Neural progenitor cell (in vitro differentiated cells): ENCODE data around the gene A2M. TPM values are rescaled to one million over a fixed set of nuclear protein-coding genes. Genes with fewer than 3 reads are reported as not detected.
A peak's percentile ranks its signal among the peaks of the same experiment; 100 is the strongest.

Experiments used
- DNase-seq: peaks from one replicate; pipeline ENCODE4 v3.0.0-alpha.2; 2016; ENCODE audit warnings: low spot score
- H2AFZ ChIP-seq: fragments of 200-600 bp; sonication (generic); replicated peaks from 2 replicates; pipeline ENCODE4 v1.6.1; 2016; ENCODE audit warnings: antibody characterized with exemption
- H3F3A ChIP-seq: fragments of 200-600 bp; sonication (generic); 2 replicates; pipeline ENCODE4 v1.6.1; 2016; ENCODE audit warnings: antibody characterized with exemption, low read depth
- H3K27ac ChIP-seq: fragments of 200-600 bp; sonication (generic); 2 replicates; pipeline ENCODE4 v1.5.1; 2016; ENCODE audit warnings: mild to moderate bottlenecking
- H3K27me3 ChIP-seq: fragments of 200-600 bp; sonication (generic); 2 replicates; pipeline ENCODE4 v1.6.1; 2016; ENCODE audit warnings: mild to moderate bottlenecking, moderate library complexity
- H3K36me3 ChIP-seq: fragments of 200-600 bp; sonication (generic); 2 replicates; pipeline ENCODE4 v1.5.1; 2016
- H3K4me1 ChIP-seq: fragments of 200-600 bp; sonication (generic); 2 replicates; pipeline ENCODE4 v1.6.1; 2016; ENCODE audit warnings: mixed run types
- H3K4me2 ChIP-seq: fragments of 200-600 bp; sonication (generic); 2 replicates; pipeline ENCODE4 v1.6.1; 2016
- H3K4me3 ChIP-seq: fragments of 200-600 bp; sonication (generic); 2 replicates; pipeline ENCODE4 v1.5.1; 2016
- H3K79me2 ChIP-seq: fragments of 200-600 bp; sonication (generic); 2 replicates; pipeline ENCODE4 v1.6.1; 2016; ENCODE audit warnings: low read depth
- H3K9ac ChIP-seq: fragments of 200-600 bp; sonication (generic); 2 replicates; pipeline ENCODE4 v1.6.1; 2016
- H3K9me3 ChIP-seq: fragments of 200-600 bp; sonication (generic); 2 replicates; pipeline ENCODE4 v1.5.1; 2016; ENCODE audit warnings: low read depth
- H4K20me1 ChIP-seq: fragments of 200-600 bp; sonication (generic); 2 replicates; pipeline ENCODE4 v1.6.1; 2016; ENCODE audit warnings: low read depth
- H3K27ac Mint-ChIP-seq: 3 replicates; pipeline ENCODE4 v1.8.0; 2021; ENCODE audit warnings: mixed read lengths
- H3K27me3 Mint-ChIP-seq: 2 replicates; pipeline ENCODE4 v1.8.0; 2022; ENCODE audit warnings: low read depth, mild to moderate bottlenecking, inconsistent platforms, moderate library complexity, mixed read lengths; ENCODE audit not compliant: insufficient read depth
- H3K36me3 Mint-ChIP-seq: 3 replicates; pipeline ENCODE4 v1.8.0; 2021; ENCODE audit warnings: mixed read lengths
- H3K4me1 Mint-ChIP-seq: 3 replicates; pipeline ENCODE4 v1.8.0; 2021; ENCODE audit warnings: mixed read lengths
- H3K4me3 Mint-ChIP-seq: 3 replicates; pipeline ENCODE4 v1.8.0; 2021; ENCODE audit warnings: mild to moderate bottlenecking, moderate library complexity, mixed read lengths
- H3K9me3 Mint-ChIP-seq: 3 replicates; pipeline ENCODE4 v1.8.0; 2020; ENCODE audit warnings: mixed read lengths
- CTCF ChIP-seq: fragments of 200-600 bp; sonication (generic); IDR thresholded peaks from 2 replicates; pipeline ENCODE4 v1.5.1; 2017; ENCODE audit warnings: antibody characterized with exemption, mild to moderate bottlenecking
- EZH2 ChIP-seq: fragments of 200-600 bp; sonication (generic); IDR thresholded peaks from 2 replicates; pipeline ENCODE4 v1.6.1; 2017; ENCODE audit warnings: antibody characterized with exemption, mild to moderate bottlenecking, moderate library complexity
- EZH2phosphoT487 ChIP-seq: fragments of 200-600 bp; sonication (generic); IDR thresholded peaks from 2 replicates; pipeline ENCODE4 v1.6.1; 2017; ENCODE audit warnings: antibody characterized with exemption
- total RNA-seq: library from RNA; depleted of rRNA; stranded (reverse); fragments of >200 nt; gene quantifications from 2 replicates; pipeline ENCODE4 v1.2.3, GENCODE V29; 2015; ENCODE audit warnings: low replicate concordance

Gene A2M
- total RNA-seq, 1 donor from 2014 or later = not detected

- Mint-ChIP-seq H3K27ac (no peak overlapping the region), H3K36me3 (no peaks in the 10 kb centered on the region), H3K27me3 (no peaks in the 10 kb centered on the region), H3K4me1 (peaks cover 4% of the 10 kb centered on the region), H3K9me3 (no peaks in the 10 kb centered on the region), H3K4me3 (no peak overlapping the region)
- no peak overlapping the region for H3K4me3 ChIP-seq
- no peaks in the 10 kb centered on the region for H3K9me3 ChIP-seq
- TF ChIP-seq EZH2 (no peak), CTCF (no peak), EZH2phosphoT487 (no peak)
- H4K20me1 ChIP-seq = no peaks in the 10 kb centered on the region
- H2AFZ ChIP-seq = no peak overlapping the region
- no peak for DNase-seq
- H3K9ac ChIP-seq = no peak overlapping the region
- no peaks in the 10 kb centered on the region for H3F3A ChIP-seq
- no peak overlapping the region for H3K27ac ChIP-seq
- no peaks in the 10 kb centered on the region for H3K4me1 ChIP-seq
- no peaks in the 10 kb centered on the region for H3K79me2 ChIP-seq
- no peak overlapping the region for H3K4me2 ChIP-seq
- no peaks in the 10 kb centered on the region for H3K36me3 ChIP-seq
- H3K27me3 ChIP-seq = no peaks in the 10 kb centered on the region
Measured at GRCh38 chr12:9040484-9041186, 75.1 kb downstream of the A2M start.

GRCh38 chr12:9039397-9039977 lies 76.2 kb downstream of the A2M start:
- Mint-ChIP-seq H3K9me3 (no peaks in the 10 kb centered on the region), H3K4me1 (peaks cover 4% of the 10 kb centered on the region), H3K27me3 (no peaks in the 10 kb centered on the region), H3K27ac (no peak overlapping the region), H3K4me3 (no peak overlapping the region), H3K36me3 (no peaks in the 10 kb centered on the region)
- H3F3A ChIP-seq = no peaks in the 10 kb centered on the region
- no peak overlapping the region for H2AFZ ChIP-seq
- no peak overlapping the region for H3K4me3 ChIP-seq
- H3K79me2 ChIP-seq = no peaks in the 10 kb centered on the region
- H3K27ac ChIP-seq = no peak overlapping the region
- H3K4me2 ChIP-seq = no peak overlapping the region
- DNase-seq = peak; percentile 66
- TF ChIP-seq EZH2 (no peak), CTCF (peak; percentile 81)
- H3K36me3 ChIP-seq = no peaks in the 10 kb centered on the region
- no peaks in the 10 kb centered on the region for H3K27me3 ChIP-seq
- H4K20me1 ChIP-seq = no peaks in the 10 kb centered on the region
- no peaks in the 10 kb centered on the region for H3K4me1 ChIP-seq
- H3K9me3 ChIP-seq = no peaks in the 10 kb centered on the region
- H3K9ac ChIP-seq = no peak overlapping the region

- Histone ChIP-seq H3K4me1 (no peaks in the 10 kb centered on the region), H3K4me3 (no peak overlapping the region), H3K27me3 (no peaks in the 10 kb centered on the region), H4K20me1 (no peaks in the 10 kb centered on the region), H3K36me3 (no peaks in the 10 kb centered on the region), H2AFZ (no peak overlapping the region), H3K4me2 (no peak overlapping the region), H3K9me3 (no peaks in the 10 kb centered on the region), H3K79me2 (no peaks in the 10 kb centered on the region), H3K27ac (no peak overlapping the region), H3K9ac (no peak overlapping the region), H3F3A (no peaks in the 10 kb centered on the region)
- no peaks in the 10 kb centered on the region for H3K27me3 Mint-ChIP-seq
- H3K9me3 Mint-ChIP-seq = no peaks in the 10 kb centered on the region
- no peaks in the 10 kb centered on the region for H3K36me3 Mint-ChIP-seq
- DNase-seq = no peak
- no peak overlapping the region for H3K27ac Mint-ChIP-seq
- TF ChIP-seq EZH2phosphoT487 = no peak
- TF ChIP-seq CTCF = no peak
- no peak for TF ChIP-seq EZH2
- H3K4me1 Mint-ChIP-seq = peaks cover 4% of the 10 kb centered on the region
- no peak overlapping the region for H3K4me3 Mint-ChIP-seq
Measured at GRCh38 chr12:9037431-9037830, 78.3 kb downstream of the A2M start.
